WTC11 (cell line): ENCODE results near the gene EAPP.
"Not testable (repeated sequence)": the region's sequence is repeated elsewhere in the genome, so short reads cannot be mapped to it uniquely, and the experiment has no call there.

ENCODE experiments used
- ATF1 ChIP-seq: sonication (generic); formaldehyde crosslinking; IDR thresholded peaks from 2 replicates; pipeline ENCODE4 v1.8.1; 2023; ENCODE audit warnings: mild to moderate bottlenecking, moderate library complexity, missing genetic modification reagents
- FOXK1 ChIP-seq: sonication (generic); formaldehyde crosslinking; IDR thresholded peaks from 2 replicates; pipeline ENCODE4 v1.8.0; 2022; ENCODE audit warnings: mild to moderate bottlenecking, moderate library complexity, missing genetic modification reagents
- JUN ChIP-seq: sonication (generic); formaldehyde crosslinking; IDR thresholded peaks from 2 replicates; pipeline ENCODE4 v1.8.0; 2023; ENCODE audit warnings: mild to moderate bottlenecking, missing genetic modification reagents
- KAT7 ChIP-seq: sonication (generic); formaldehyde crosslinking; IDR thresholded peaks from 2 replicates; pipeline ENCODE4 v1.8.1; 2023; ENCODE audit warnings: missing genetic modification reagents, mild to moderate bottlenecking, borderline replicate concordance
- NR2C2 ChIP-seq: sonication (generic); formaldehyde crosslinking; IDR thresholded peaks from 2 replicates; pipeline ENCODE4 v1.8.0; 2022; ENCODE audit warnings: mild to moderate bottlenecking, missing genetic modification reagents
- SP1 ChIP-seq: sonication (generic); formaldehyde crosslinking; conservative IDR thresholded peaks from 2 replicates; pipeline ENCODE4 v1.8.1; 2022; ENCODE audit warnings: missing genetic modification reagents
- TEAD4 ChIP-seq: sonication (generic); formaldehyde crosslinking; IDR thresholded peaks from 2 replicates; pipeline ENCODE4 v1.8.0; 2022; ENCODE audit warnings: mild to moderate bottlenecking, missing genetic modification reagents
- TP53 ChIP-seq: sonication (generic); formaldehyde crosslinking; IDR thresholded peaks from 2 replicates; pipeline ENCODE4 v1.8.1; 2023; ENCODE audit warnings: mild to moderate bottlenecking, missing genetic modification reagents
- TF ChIP-seq, protein P1 (sequence below): fragments of 200-600 bp; IDR thresholded peaks from 2 replicates; pipeline ENCODE4 v1.8.0; 2022; ENCODE audit warnings: antibody characterized with exemption
- TF ChIP-seq, protein P2 (sequence below): sonication (generic); formaldehyde crosslinking; IDR thresholded peaks from 2 replicates; pipeline ENCODE4 v1.8.1; 2023; ENCODE audit warnings: mild to moderate bottlenecking, missing genetic modification reagents, borderline replicate concordance
- TF ChIP-seq, protein P3 (sequence below): sonication (generic); formaldehyde crosslinking; conservative IDR thresholded peaks from 2 replicates; pipeline ENCODE4 v1.8.1; 2022; ENCODE audit warnings: mild to moderate bottlenecking, missing genetic modification reagents
- TF ChIP-seq, protein P4 (sequence below): sonication (generic); formaldehyde crosslinking; IDR thresholded peaks from 2 replicates; pipeline ENCODE4 v1.8.0; 2022; ENCODE audit warnings: mild to moderate bottlenecking, missing genetic modification reagents
- TF ChIP-seq, protein P5 (sequence below): sonication (generic); formaldehyde crosslinking; IDR thresholded peaks from 2 replicates; pipeline ENCODE4 v1.8.0; 2023; ENCODE audit warnings: mild to moderate bottlenecking, missing genetic modification reagents

DNA sequence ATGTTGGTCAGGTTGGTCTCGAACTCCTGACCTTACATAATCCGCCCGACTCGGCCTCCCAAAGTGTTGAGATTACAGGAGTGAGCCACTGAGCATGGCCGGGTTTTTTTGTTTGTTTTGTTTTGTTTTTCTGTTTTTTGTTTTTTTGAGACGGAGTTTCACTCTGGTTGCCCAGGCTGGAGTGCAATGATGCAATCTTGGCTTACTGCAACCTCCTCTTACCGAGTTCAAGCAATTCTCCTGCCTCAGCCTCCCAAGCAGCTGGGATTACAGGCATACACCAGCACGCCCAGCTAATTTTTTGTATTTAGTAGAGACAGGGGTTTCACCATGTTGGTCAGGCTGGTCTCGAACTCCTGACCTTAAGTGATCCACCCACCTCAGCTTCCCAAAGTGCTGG is 35.5 kb downstream of the EAPP start:
- TF ChIP-seq, protein P1, sequence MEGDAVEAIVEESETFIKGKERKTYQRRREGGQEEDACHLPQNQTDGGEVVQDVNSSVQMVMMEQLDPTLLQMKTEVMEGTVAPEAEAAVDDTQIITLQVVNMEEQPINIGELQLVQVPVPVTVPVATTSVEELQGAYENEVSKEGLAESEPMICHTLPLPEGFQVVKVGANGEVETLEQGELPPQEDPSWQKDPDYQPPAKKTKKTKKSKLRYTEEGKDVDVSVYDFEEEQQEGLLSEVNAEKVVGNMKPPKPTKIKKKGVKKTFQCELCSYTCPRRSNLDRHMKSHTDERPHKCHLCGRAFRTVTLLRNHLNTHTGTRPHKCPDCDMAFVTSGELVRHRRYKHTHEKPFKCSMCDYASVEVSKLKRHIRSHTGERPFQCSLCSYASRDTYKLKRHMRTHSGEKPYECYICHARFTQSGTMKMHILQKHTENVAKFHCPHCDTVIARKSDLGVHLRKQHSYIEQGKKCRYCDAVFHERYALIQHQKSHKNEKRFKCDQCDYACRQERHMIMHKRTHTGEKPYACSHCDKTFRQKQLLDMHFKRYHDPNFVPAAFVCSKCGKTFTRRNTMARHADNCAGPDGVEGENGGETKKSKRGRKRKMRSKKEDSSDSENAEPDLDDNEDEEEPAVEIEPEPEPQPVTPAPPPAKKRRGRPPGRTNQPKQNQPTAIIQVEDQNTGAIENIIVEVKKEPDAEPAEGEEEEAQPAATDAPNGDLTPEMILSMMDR: not testable (repeated sequence)
- not testable (repeated sequence) for TF ChIP-seq KAT7; TEAD4 (CRISPR knock-in tag); SP1 (CRISPR knock-in tag); FOXK1 (CRISPR knock-in tag); JUN (CRISPR knock-in tag); NR2C2 (CRISPR knock-in tag); TP53 (CRISPR knock-in tag); ATF1
- TF ChIP-seq, protein P2, sequence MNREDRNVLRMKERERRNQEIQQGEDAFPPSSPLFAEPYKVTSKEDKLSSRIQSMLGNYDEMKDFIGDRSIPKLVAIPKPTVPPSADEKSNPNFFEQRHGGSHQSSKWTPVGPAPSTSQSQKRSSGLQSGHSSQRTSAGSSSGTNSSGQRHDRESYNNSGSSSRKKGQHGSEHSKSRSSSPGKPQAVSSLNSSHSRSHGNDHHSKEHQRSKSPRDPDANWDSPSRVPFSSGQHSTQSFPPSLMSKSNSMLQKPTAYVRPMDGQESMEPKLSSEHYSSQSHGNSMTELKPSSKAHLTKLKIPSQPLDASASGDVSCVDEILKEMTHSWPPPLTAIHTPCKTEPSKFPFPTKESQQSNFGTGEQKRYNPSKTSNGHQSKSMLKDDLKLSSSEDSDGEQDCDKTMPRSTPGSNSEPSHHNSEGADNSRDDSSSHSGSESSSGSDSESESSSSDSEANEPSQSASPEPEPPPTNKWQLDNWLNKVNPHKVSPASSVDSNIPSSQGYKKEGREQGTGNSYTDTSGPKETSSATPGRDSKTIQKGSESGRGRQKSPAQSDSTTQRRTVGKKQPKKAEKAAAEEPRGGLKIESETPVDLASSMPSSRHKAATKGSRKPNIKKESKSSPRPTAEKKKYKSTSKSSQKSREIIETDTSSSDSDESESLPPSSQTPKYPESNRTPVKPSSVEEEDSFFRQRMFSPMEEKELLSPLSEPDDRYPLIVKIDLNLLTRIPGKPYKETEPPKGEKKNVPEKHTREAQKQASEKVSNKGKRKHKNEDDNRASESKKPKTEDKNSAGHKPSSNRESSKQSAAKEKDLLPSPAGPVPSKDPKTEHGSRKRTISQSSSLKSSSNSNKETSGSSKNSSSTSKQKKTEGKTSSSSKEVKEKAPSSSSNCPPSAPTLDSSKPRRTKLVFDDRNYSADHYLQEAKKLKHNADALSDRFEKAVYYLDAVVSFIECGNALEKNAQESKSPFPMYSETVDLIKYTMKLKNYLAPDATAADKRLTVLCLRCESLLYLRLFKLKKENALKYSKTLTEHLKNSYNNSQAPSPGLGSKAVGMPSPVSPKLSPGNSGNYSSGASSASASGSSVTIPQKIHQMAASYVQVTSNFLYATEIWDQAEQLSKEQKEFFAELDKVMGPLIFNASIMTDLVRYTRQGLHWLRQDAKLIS (CRISPR knock-in tag): not testable (repeated sequence)
- TF ChIP-seq, protein P3, sequence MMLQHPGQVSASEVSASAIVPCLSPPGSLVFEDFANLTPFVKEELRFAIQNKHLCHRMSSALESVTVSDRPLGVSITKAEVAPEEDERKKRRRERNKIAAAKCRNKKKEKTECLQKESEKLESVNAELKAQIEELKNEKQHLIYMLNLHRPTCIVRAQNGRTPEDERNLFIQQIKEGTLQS (CRISPR knock-in tag): not testable (repeated sequence)
- TF ChIP-seq, protein P4, sequence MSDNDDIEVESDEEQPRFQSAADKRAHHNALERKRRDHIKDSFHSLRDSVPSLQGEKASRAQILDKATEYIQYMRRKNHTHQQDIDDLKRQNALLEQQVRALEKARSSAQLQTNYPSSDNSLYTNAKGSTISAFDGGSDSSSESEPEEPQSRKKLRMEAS (CRISPR knock-in tag): not testable (repeated sequence)
- TF ChIP-seq, protein P5, sequence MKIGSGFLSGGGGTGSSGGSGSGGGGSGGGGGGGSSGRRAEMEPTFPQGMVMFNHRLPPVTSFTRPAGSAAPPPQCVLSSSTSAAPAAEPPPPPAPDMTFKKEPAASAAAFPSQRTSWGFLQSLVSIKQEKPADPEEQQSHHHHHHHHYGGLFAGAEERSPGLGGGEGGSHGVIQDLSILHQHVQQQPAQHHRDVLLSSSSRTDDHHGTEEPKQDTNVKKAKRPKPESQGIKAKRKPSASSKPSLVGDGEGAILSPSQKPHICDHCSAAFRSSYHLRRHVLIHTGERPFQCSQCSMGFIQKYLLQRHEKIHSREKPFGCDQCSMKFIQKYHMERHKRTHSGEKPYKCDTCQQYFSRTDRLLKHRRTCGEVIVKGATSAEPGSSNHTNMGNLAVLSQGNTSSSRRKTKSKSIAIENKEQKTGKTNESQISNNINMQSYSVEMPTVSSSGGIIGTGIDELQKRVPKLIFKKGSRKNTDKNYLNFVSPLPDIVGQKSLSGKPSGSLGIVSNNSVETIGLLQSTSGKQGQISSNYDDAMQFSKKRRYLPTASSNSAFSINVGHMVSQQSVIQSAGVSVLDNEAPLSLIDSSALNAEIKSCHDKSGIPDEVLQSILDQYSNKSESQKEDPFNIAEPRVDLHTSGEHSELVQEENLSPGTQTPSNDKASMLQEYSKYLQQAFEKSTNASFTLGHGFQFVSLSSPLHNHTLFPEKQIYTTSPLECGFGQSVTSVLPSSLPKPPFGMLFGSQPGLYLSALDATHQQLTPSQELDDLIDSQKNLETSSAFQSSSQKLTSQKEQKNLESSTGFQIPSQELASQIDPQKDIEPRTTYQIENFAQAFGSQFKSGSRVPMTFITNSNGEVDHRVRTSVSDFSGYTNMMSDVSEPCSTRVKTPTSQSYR (CRISPR knock-in tag): not testable (repeated sequence)
